A549 (cell line): Measurements from ENCODE around the gene PVR. TPM values are rescaled to one million over a fixed set of nuclear protein-coding genes. Genes with fewer than 3 reads are reported as not detected.

Experiments used
- ATAC-seq, 2 experiments: fragments of 200-7000 bp in 1 of 2; fragments of >200 bp in 1 of 2; cut with Nextera tagmentation in 1 of 2; cut with Tn5 transposase in 1 of 2; 3 replicates each; pipeline versions ENCODE4 v1.8.0 to v1.9.1; 2018 to 2020; ENCODE audit warnings: mild to moderate bottlenecking in 1 of 2, moderate library complexity in 1 of 2
- CTCF ChIA-PET: fragments of 300-600 bp; sonication (Branson Sonifier 250); formaldehyde crosslinking; extraction: SDS; loops from one replicate; lab custom pipeline; 2021; ENCODE audit warnings: antibody characterized with exemption, inconsistent platforms; lab: Yijun Ruan, JAX
- POLR2A ChIA-PET: fragments of 350-600 bp; formaldehyde crosslinking; extraction: SDS; loops from one replicate; lab custom pipeline; 2021; ENCODE audit warnings: antibody characterized with exemption, inconsistent platforms; lab: Yijun Ruan, JAX
- DNase-seq, 2 experiments: peaks; one replicate each; pipeline versions ENCODE4 v3.0.0 to v3.0.0-alpha.2; 2011 to 2016; ENCODE audit warnings: low read depth in 1 of 2, low spot score in 1 of 2
- FAIRE-seq: peaks from 2 replicates; lab custom pipeline; 2011; peaks lifted over from hg19 to GRCh38; lab: Jason Lieb, UNC
- H3K27ac ChIP-seq, 2 experiments: fragments of >200 bp; sonication (Bioruptor Twin); formaldehyde crosslinking; 3 replicates each; pipeline ENCODE4 v1.5.1; 2016 to 2017
- H3K4me1 ChIP-seq: fragments of >200 bp; sonication (Bioruptor Twin); formaldehyde crosslinking; 3 replicates; pipeline ENCODE4 v1.6.1; 2016
- H3K4me2 ChIP-seq: fragments of >200 bp; sonication (Bioruptor Twin); formaldehyde crosslinking; 3 replicates; pipeline ENCODE4 v1.6.1; 2016
- H3K4me3 ChIP-seq: fragments of >200 bp; sonication (Bioruptor Twin); formaldehyde crosslinking; 3 replicates; pipeline ENCODE4 v1.5.1; 2016
- H3K9me3 ChIP-seq: fragments of >200 bp; sonication (Bioruptor Twin); formaldehyde crosslinking; 3 replicates; pipeline ENCODE4 v1.6.1; 2016
- BCL3 ChIP-seq: fragments of >200 bp; sonication (Bioruptor Twin); formaldehyde crosslinking; IDR thresholded peaks from 3 replicates; pipeline ENCODE4 v1.6.1; 2016
- CBX2 ChIP-seq: fragments of 200-600 bp; sonication (generic); IDR thresholded peaks from 2 replicates; pipeline ENCODE4 v1.6.1; 2016; ENCODE audit warnings: low read depth, mild to moderate bottlenecking, borderline replicate concordance
- CEBPB ChIP-seq, 2 experiments: fragments of >200 bp in 1 of 2; sonication (Bioruptor Twin) in 1 of 2; formaldehyde crosslinking in 1 of 2; IDR thresholded peaks; 2 replicates each; pipeline ENCODE4 v1.6.1; 2012 to 2016
- CHD4 ChIP-seq: fragments of 200-600 bp; sonication (generic); IDR thresholded peaks from 2 replicates; pipeline ENCODE4 v1.6.1; 2016; ENCODE audit warnings: antibody characterized with exemption, mild to moderate bottlenecking, borderline replicate concordance
- CTCF ChIP-seq: fragments of >200 bp; sonication (Bioruptor Twin); formaldehyde crosslinking; IDR thresholded peaks from 3 replicates; pipeline ENCODE4 v1.5.1; 2016
- E2F6 ChIP-seq: IDR thresholded peaks from 2 replicates; pipeline ENCODE4 v1.6.1; 2012; ENCODE audit warnings: low read depth, borderline replicate concordance
- EP300 ChIP-seq, 2 experiments: fragments of >200 bp; sonication (Bioruptor Twin); formaldehyde crosslinking; IDR thresholded peaks; 2 replicates in 1 of 2; 3 replicates in 1 of 2; pipeline ENCODE4 v1.6.1; 2016 to 2017
- FOSB ChIP-seq: fragments of 250-450 bp; sonication (Bioruptor Pico); IDR thresholded peaks from 2 replicates; pipeline ENCODE4 v1.5.0; 2020; ENCODE audit warnings: mild to moderate bottlenecking, moderate library complexity
- FOSL2 ChIP-seq, 2 experiments: fragments of 450-650 bp in 1 of 2; fragments of >200 bp in 1 of 2; sonication (Bioruptor Twin) in 1 of 2; formaldehyde crosslinking; IDR thresholded peaks; 2 replicates each; pipeline versions ENCODE4 v1.5.0 to v1.6.1; 2016 to 2020; ENCODE audit warnings: mild to moderate bottlenecking in 1 of 2, moderate library complexity in 1 of 2
- HDAC2 ChIP-seq: fragments of 200-600 bp; sonication (generic); IDR thresholded peaks from 2 replicates; pipeline ENCODE4 v1.6.1; 2016
- HES2 ChIP-seq: fragments of >200 bp; sonication (Bioruptor Twin); formaldehyde crosslinking; IDR thresholded peaks from 2 replicates; pipeline ENCODE4 v1.6.1; 2016
- HEYL ChIP-seq: fragments of 250-450 bp; sonication (Bioruptor Pico); IDR thresholded peaks from 2 replicates; pipeline ENCODE4 v1.8.0; 2021; ENCODE audit warnings: mild to moderate bottlenecking, moderate library complexity
- HOXA7 ChIP-seq: fragments of 250-450 bp; sonication (Bioruptor Pico); IDR thresholded peaks from 2 replicates; pipeline ENCODE4 v1.5.0; 2020; ENCODE audit warnings: mild to moderate bottlenecking, moderate library complexity
- HOXB13 ChIP-seq: fragments of 250-450 bp; sonication (Bioruptor Pico); IDR thresholded peaks from 2 replicates; pipeline ENCODE4 v1.5.0; 2020; ENCODE audit warnings: low read depth, mild to moderate bottlenecking, moderate library complexity
- HOXB5 ChIP-seq: fragments of 250-450 bp; sonication (Bioruptor Pico); IDR thresholded peaks from 2 replicates; pipeline ENCODE4 v1.5.0; 2020; ENCODE audit warnings: mild to moderate bottlenecking, moderate library complexity
- JUNB ChIP-seq: fragments of >200 bp; sonication (Bioruptor Twin); formaldehyde crosslinking; IDR thresholded peaks from 2 replicates; pipeline ENCODE4 v1.6.1; 2016
- MYC ChIP-seq: IDR thresholded peaks from 2 replicates; pipeline ENCODE4 v1.6.1; 2012; ENCODE audit warnings: mild to moderate bottlenecking, inconsistent platforms, low read length, improper control_type of control experiment, borderline replicate concordance
- NFE2L2 ChIP-seq: fragments of 150-350 bp; conservative IDR thresholded peaks from 2 replicates; pipeline ENCODE4 v1.6.1; 2014; ENCODE audit warnings: low read length
- PBX3 ChIP-seq: IDR thresholded peaks from 2 replicates; pipeline ENCODE4 v1.6.1; 2012
- PHF8 ChIP-seq: fragments of 200-600 bp; sonication (generic); IDR thresholded peaks from 2 replicates; pipeline ENCODE4 v1.6.1; 2016; ENCODE audit warnings: low read depth, mild to moderate bottlenecking, antibody characterized with exemption, moderate library complexity, borderline replicate concordance
- POLR2AphosphoS2 ChIP-seq: conservative IDR thresholded peaks from 2 replicates; pipeline ENCODE4 v1.6.1; 2012; ENCODE audit warnings: low read length, improper control_type of control experiment, inconsistent platforms
- RAD21 ChIP-seq, 2 experiments: fragments of >200 bp in 1 of 2; sonication (Bioruptor Twin) in 1 of 2; formaldehyde crosslinking in 1 of 2; IDR thresholded peaks in 1 of 2; conservative IDR thresholded peaks in 1 of 2; 2 replicates in 1 of 2; 3 replicates in 1 of 2; pipeline ENCODE4 v1.6.1; 2012 to 2018; ENCODE audit warnings: inconsistent platforms in 1 of 2
- RFX5 ChIP-seq: fragments of 450-650 bp; IDR thresholded peaks from 2 replicates; pipeline ENCODE4 v1.7.1; 2014; ENCODE audit warnings: antibody characterized with exemption, mild to moderate bottlenecking, moderate library complexity
- SMC3 ChIP-seq: fragments of >200 bp; sonication (Bioruptor Twin); formaldehyde crosslinking; IDR thresholded peaks from 3 replicates; pipeline ENCODE4 v1.6.1; 2018; ENCODE audit warnings: inconsistent platforms
- TP53 ChIP-seq: fragments of 250-450 bp; sonication (Bioruptor Pico); IDR thresholded peaks from 2 replicates; pipeline ENCODE4 v1.5.0; 2021; ENCODE audit warnings: mild to moderate bottlenecking, moderate library complexity
- USF2 ChIP-seq: fragments of 450-650 bp; IDR thresholded peaks from 2 replicates; pipeline ENCODE4 v1.6.1; 2014; ENCODE audit warnings: antibody characterized with exemption
- ZSCAN20 ChIP-seq: fragments of 250-450 bp; sonication (Bioruptor Pico); IDR thresholded peaks from 2 replicates; pipeline ENCODE4 v1.8.0; 2022; ENCODE audit warnings: mild to moderate bottlenecking, moderate library complexity
- WGBS: methylation state at CpG from one replicate; pipeline ENCODE4 v1.1.6; 2017; ENCODE audit errors: missing lambda C conversion rate; 5-methylcytosine and 5-hydroxymethylcytosine counted together
- polyA plus RNA-seq, 4 experiments: library from polyadenylated mRNA; depleted of rRNA in 3 of 4; stranded (reverse); fragments of >200 nt; fragmentation: RNase III in 1 of 4; extraction: RNeasy Plus Mini Kit Qiagen cat#74134 plus additional on column Dnase treatment in 1 of 4; gene quantifications; 2 replicates in 3 of 4; 3 replicates in 1 of 4; pipeline ENCODE4 v1.2.3, GENCODE V29; 2011 to 2017

PVR gene
- polyA plus RNA-seq, 2 of the 4 experiments (the other 2 are of a cell fraction), result 90.3 to 108 TPM

GRCh38 chr19:44653977-44654774 lies 10.5 kb downstream of the PVR start (continued):
- TF ChIP-seq PBX3 (peak; percentile 54; the same call in 1 of the 2 replicates), CEBPB (IDR thresholded peaks at IDR 0.05) (no peak), MYC (no peak), USF2 (peak; percentile 67; the same call in 1 of the 2 replicates), HEYL (no peak), CBX2 (no peak), TP53 (no peak), NFE2L2 (no peak), BCL3 (no peak), FOSL2 (IDR thresholded peaks at IDR 0.05) (no peak), FOSL2 (CRISPR knock-in tag; IDR thresholded peaks at IDR 0.05) (peak; percentile 37; the same call in 1 of the 2 replicates), HDAC2 (no peak), CTCF (peak; percentile 93)

- DNase-seq, result peak; percentile 77 to 87
- ChIA-PET CTCF (interaction anchor here (0.5 to 13.8 kb wide), 36 partner anchors 9 to 332 kb away, joined by 3 to 180 read pairs (median 6); partner anchors contain the start of genes CEACAM19, IGSF23, NECTIN2 and PVR), POLR2A (interaction anchor here (0.6 to 0.7 kb wide), 2 partner anchors 233 to 382 kb away, joined by 3 read pairs; partner anchors contain the start of gene TOMM40)
- Histone ChIP-seq H3K4me1 (peaks cover 43% of the 10 kb centered on the region), H3K4me2 (no peak overlapping the region), H3K9me3 (no peaks in the 10 kb centered on the region), H3K4me3 (no peak overlapping the region), H3K27ac (peak overlapping the region; percentile 54 to 77)
- FAIRE-seq, result no peak
- ATAC-seq, result peak; percentile 45 to 73; a peak in 5 of 6 replicates
- 56% methylated on average over 25 of the region's 25 CpGs for WGBS
- TF ChIP-seq EP300 (IDR thresholded peaks at IDR 0.05) (no peak), FOSB (CRISPR knock-in tag) (peak; percentile 52; the same call in 1 of the 2 replicates), CTCF (peak; percentile 89), ZSCAN20 (CRISPR knock-in tag) (no peak), JUNB (no peak), PHF8 (no peak), HOXB13 (CRISPR knock-in tag) (no peak), TP53 (no peak; the same call in 1 of the 2 replicates), CHD4 (no peak), HOXA7 (CRISPR knock-in tag) (0 out of 2 replicates have a peak, but pooled peaks have one; percentile 53), HES2 (no peak), POLR2AphosphoS2 (peak; percentile 83), E2F6 (no peak), RAD21 (conservative IDR thresholded peaks at IDR 0.05 in 1 of 2, IDR thresholded peaks at IDR 0.05 in 1 of 2) (peak; percentile 78 to 83), RFX5 (no peak), HOXB5 (CRISPR knock-in tag) (0 out of 2 replicates have a peak, but pooled peaks have one; percentile 11), SMC3 (peak; percentile 95)
These were observed 13.7 kb downstream of the PVR start for GRCh38 chr19:44657211-44657921.
